Measurements from ENCODE around the gene DCHS2.

The DCHS2 gene, protein sequence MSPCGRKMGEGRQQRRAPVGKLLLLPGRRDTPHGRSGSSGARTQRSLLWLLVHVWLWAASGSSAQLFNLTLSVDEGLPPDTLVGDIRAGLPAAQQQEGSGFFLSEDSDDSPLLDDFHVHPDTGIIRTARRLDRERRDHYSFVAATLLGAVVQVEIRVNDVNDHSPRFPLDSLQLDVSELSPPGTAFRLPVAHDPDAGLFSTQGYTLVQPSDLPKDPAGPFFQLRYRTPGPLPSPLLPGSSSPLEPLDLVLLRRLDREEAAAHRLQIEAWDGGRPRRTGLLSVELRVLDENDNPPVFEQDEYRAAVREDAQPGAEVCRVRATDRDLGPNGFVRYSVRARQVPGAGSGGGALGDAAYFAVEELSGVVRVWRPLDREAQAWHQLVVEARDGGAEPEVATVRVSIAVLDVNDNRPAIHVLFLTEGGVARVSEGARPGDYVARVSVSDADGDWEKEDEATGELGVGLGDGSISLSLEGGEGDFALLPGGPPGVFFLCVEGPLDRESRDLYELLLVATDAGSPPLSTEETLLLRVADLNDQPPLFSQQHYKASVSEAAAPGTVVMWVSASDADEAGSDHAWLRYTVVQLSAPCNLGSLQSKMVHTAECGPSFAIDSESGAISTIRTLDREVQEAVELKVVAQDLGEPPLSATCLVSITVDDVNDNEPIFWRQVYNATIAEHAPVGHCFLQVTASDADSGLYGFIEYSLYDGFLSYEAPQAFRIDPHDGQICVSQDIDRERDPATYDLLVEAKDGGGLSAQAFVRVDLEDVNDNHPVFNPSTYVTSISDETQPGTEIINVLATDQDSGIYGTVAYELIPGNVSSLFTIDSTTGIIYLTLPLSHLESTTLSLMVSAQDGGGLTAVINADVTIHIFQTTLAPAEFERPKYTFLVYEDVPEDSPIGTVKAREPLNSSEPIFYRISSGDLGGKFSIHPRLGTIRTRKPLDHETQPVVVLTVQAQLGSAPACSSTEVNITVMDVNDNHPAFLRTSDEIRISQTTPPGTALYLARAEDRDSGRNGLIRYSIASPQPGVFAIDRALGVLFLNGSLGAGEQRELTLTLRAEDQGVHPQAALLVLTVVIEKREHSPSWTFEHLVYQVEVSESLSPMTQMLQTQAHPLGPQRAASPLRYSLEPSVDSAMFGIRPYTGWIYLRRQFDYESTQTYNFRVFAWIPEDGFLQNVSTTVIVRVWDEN (N-terminal part only)

DNA sequence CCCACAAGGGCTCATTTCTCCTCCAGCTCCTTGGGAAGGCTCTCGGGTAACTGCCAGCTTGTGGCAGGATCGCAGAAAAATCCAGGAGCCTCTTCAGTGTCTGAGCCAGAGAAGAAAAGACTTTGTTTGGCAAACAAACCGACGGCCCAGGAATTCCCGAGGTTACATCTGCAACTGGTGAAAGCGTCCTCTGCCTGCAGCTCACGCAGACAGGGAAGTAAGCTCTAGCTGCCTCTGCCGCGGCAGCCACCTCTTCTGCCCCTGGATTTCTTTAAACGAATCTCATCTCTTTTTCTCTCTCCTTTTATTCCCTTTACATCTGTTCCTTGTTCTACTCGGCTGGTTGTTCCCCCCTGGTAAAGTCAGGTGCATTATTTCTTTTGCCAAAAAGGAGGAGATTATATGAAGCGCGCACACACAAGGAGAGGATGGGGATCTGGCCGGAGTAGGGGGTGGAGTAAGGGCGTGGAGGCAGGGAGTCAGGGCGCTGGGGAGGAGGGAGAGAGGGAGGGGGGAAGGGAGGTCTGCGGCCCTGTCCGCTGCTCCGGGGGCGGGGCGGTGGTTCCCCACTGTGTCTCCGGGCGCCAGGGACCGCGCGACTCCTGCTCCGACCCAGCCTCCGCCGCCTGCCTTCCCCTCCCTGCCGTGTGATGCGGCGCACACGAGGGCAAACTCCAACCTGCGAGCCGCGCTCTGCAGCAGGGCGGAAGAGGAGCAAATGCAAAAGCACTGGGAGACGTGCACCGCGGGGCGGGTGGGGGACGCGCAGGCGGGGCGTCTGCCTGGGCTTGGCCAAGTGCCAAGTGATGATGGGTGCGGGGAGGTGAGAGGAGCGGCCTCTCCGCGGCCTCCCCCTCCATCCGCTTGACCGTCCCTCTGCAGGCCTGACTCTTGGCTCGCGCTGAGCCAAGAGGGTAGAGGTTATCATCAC is at the start of gene DCHS2:
Gene DCHS2 (minus strand): TSS at position 459 of the 931 bp plus-strand sequence. CDS start 444 bp downstream, at position 15.
- peak; percentile 13 for DNase-seq

- DNase-seq, result no peak
Observed at GRCh38 chr4:154534296-154534695, 42.7 kb upstream of the DCHS2 start.

DNA sequence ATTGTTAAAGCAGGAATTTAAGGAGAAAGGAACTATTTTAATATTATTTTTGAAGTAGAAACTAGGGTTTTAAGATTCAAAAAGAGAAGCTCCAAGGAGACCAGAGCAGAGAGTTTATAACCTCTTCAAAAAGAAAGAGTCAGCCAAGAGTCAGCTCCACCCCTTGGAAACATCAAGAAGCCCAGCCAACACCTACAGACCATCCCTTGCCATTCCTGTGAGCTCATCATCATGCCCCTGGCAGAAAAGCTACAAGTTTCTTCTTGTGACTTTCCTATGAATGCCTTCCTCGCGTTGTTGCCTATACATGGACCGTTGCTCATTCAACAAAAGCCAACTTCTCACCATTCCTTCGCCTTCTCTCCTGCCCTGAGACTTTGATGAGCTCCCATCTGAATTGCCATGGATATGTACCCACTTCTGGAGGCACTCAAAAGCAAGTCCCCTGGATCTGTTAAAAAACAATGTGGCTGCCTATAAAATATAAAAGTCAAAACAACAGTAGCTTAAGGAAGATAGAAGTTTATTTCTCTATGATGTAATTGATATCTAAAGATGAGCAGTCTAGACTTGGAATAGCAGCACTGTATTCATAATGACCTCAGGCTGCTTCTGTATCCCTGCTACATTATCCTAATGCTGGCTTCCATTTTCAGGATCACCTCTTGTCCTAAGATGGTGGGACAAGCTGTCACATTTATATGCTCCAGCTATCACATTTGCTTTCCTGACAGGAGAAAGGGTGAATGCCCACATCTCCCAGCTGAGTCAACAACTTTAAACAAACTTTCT is 38.3 kb upstream of the DCHS2 start:
- no peak for DNase-seq

DNA sequence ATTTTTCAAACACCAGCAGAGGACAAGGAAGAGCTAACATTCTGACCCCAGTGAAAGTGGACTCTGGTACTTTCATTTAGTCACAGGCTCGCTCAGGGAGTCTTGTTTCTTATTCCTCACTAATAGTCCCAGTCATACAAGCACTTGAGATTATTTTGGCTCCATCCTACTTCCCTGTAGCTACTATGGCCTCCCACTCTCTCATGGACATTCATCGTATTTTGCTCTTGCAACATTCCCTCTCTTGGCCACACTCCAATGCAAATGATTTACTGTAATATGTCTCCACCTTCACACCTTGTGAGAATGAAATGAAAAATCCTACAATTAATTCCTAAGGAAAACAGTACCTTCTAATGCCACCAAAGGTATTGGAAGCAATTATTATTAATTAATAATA is 37.3 kb upstream of the DCHS2 start:
- DNase-seq, result no peak

GRCh38 chr4:154527308-154527707 is 35.7 kb upstream of the DCHS2 start:
- DNase-seq, result no peak

GRCh38 chr4:154526151-154526550 is 34.6 kb upstream of the DCHS2 start:
- no peak for DNase-seq

GRCh38 chr4:154521607-154522006 is 30.0 kb upstream of the DCHS2 start:
- no peak for DNase-seq

GRCh38 chr4:154519214-154519613 is 27.6 kb upstream of the DCHS2 start:
- DNase-seq, result no peak

GRCh38 chr4:154517591-154517990 is 26.0 kb upstream of the DCHS2 start:
- DNase-seq, result no peak

GRCh38 chr4:154516318-154517029 is 24.9 kb upstream of the DCHS2 start:
- DNase-seq, result no peak

DNA sequence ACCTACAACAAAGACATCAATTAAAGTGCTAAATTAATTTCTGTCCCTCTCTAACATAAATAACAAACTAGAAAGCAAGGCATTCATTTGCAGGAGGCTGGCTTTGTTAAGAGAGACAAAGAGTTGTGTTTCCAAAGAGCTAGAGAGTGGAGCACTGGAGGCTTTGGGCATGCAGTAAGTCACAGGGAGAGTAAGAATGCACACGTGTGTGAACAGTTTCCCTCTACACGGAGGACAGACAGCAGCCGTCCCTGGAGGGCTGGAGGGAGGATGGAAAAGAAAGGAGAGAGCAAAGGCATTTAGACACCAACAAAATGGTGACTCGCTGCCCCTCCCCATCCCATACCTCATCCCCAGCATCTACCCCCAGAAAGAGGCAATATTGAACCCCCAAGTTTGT is 20.4 kb upstream of the DCHS2 start:
- no peak for DNase-seq

GRCh38 chr4:154511548-154511947 is 19.9 kb upstream of the DCHS2 start:
- DNase-seq, result no peak

DNA sequence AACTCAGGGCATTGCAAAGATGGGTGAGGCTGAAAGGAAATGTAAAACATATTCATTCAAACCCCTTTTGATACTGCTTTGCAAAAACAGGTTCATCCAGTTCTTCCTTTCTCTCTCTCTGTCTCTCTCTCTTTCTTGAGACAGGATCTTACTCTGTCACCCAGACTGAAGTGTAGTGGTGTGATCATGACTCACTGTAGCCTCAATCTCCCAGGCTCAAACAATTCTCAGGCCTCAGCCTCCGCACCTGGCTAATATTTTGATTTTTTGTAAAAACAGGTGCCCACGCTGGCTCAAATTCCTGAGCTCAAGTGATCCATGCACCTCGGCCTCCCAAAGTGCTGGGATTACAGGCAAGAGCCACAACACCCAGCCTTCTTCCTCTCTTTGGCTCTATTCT is 15.6 kb upstream of the DCHS2 start:
- no peak for DNase-seq

DNA sequence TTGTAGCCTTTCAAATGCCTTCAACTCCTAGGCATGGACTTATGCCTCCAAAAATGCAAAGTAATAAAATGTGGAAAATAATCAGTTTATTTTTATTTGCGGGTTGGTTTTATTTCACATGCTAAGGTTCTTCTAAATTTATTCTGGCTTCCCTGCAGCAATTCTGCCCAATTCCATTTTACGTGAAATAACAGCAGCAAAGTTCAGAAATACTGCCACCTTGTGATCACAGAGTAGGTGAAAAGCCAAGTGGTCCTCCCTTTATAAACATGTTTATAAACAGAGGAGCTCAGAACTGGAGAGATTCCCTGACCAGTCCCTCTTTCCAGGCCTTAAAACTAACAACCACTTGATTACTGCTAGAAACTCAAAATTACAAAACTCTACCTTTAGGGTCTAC is 14.7 kb upstream of the DCHS2 start:
- peak; percentile 17 for DNase-seq

DNA sequence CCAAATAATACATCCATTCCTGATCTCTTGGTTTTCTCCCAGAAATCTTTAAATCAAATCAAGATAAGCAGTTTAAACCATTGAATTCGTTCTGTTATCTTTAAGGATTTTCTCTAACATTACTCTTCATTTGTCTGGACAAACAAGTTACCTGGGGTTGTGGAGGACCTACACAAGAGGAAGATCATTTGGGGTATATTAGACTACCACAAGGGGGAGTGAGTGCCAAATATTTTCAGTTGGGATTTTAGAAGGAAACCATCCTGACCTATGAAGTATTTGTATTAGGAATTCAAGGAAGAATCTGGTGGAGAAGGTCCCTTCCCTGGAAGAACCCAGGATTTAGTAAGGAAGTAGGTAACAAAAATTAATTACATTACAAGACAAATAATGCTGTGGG is 12.0 kb upstream of the DCHS2 start:
- DNase-seq, result no peak

DNA sequence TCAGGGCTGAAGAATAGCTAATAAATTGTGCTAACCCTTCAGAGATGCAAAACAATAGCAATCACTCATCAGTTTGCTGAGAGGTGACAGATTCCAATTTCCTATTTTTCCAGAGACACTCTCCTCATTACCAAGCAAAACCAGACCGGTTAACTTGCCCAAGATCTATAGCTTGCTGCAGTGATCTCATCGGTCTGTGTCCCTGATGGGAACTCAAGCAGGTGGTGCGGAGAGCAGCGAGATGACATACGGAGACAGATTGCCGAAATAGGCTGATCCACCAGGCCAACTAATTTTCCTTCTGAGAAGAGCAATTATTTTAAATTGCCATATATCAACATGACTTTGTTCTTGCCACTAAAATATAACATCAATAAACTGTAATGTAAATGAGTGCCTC is 10.5 kb upstream of the DCHS2 start:
- no peak for DNase-seq

- no peak for DNase-seq
Observed at GRCh38 chr4:154497889-154498288, 6.3 kb upstream of the DCHS2 start.

DNA sequence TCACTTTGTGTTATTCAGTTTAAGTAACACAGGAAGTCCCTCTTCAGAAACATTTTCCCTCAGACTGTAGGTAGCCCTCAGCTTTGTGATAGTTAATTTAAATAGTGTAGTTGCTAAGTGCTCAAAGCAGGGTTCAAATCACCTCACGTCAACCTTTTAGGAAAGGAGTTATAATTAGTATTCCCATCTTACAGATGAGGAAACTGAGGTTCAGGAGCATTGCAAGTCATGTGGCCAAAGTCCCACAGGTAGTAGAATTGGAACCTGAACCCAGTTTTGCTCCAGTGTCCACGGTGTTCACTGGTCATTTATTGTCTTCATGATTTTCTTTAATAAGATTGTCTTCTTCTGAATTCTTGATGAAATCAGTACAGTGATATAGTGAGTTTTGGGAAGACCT is 4.3 kb upstream of the DCHS2 start:
- DNase-seq, result no peak

GRCh38 chr4:154492288-154492687 is 689 bp upstream of the DCHS2 start:
- no peak for DNase-seq

- peak; percentile 11 for DNase-seq
Observed at GRCh38 chr4:154490583-154491340, 837 bp downstream of the DCHS2 start.

Data from activated CD4-positive, alpha-beta T cell treated with anti-CD3 and anti-CD28 coated beads, Interleukin-10, Interleukin-2, amounts not matched to agents 100 ng/mL and 50 ng/mL, durations not matched to agents 16 hours and 8 hours (primary cell).